HG03439 (cell line): ENCODE measurements around the gene DHRS2.
"Not testable (repeated sequence)": the region's sequence is repeated elsewhere in the genome, so short reads cannot be mapped to it uniquely, and the experiment has no call there.

Experiments used
- ATAC-seq: cut with Tn5 transposase; IDR thresholded peaks from one replicate; pipeline ENCODE4 v1.9.1; 2021; ENCODE audit warnings: mild to moderate bottlenecking, moderate library complexity; ENCODE audit not compliant: unreplicated experiment

The DHRS2 gene, protein sequence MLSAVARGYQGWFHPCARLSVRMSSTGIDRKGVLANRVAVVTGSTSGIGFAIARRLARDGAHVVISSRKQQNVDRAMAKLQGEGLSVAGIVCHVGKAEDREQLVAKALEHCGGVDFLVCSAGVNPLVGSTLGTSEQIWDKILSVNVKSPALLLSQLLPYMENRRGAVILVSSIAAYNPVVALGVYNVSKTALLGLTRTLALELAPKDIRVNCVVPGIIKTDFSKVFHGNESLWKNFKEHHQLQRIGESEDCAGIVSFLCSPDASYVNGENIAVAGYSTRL

DNA sequence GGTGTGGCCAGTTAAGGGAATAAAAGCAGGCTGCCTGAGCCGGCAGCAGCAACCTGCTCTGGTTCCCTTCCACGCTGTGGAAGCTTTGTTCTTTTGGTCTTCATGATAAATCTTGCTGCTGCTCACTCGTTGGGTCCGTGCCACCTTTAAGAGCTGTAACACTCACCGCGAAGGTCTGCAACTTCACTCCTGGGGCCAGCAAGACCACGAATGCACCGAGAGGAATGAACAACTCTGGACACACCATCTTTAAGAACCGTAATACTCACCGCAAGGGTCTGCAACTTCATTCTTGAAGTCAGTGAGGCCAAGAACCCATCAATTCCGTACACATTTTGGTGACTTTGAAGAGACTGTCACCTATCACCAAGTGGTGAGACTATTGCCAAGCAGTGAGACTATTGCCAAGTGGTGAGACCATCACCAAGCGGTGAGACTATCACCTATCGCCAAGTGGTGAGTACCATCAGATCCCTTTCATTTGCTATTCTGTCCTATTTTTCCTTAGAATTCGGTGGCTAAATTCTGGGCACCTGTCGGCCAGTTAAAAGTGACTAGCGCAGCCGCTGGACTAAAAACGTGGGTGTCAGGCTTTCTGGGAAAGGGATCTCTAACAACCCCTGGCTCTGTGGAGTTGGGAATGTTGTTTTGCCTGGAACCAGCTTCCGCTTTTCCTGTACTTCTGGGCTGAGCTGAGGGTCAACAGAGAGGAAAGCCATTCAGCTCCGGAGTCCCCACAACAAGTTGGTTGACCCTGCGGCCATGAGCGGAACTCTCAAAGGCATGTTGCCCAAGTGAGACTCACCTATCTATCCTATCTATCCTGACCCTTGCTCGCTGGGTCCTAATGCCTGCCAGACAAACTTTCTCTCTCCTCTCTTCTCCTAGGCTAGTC, at the start of gene DHRS2:
DHRS2 (plus strand) TSS at position 48 of the 895 bp plus-strand sequence. CDS start 2,501 bp downstream, outside the sequence.
- ATAC-seq, result no peak

DNA sequence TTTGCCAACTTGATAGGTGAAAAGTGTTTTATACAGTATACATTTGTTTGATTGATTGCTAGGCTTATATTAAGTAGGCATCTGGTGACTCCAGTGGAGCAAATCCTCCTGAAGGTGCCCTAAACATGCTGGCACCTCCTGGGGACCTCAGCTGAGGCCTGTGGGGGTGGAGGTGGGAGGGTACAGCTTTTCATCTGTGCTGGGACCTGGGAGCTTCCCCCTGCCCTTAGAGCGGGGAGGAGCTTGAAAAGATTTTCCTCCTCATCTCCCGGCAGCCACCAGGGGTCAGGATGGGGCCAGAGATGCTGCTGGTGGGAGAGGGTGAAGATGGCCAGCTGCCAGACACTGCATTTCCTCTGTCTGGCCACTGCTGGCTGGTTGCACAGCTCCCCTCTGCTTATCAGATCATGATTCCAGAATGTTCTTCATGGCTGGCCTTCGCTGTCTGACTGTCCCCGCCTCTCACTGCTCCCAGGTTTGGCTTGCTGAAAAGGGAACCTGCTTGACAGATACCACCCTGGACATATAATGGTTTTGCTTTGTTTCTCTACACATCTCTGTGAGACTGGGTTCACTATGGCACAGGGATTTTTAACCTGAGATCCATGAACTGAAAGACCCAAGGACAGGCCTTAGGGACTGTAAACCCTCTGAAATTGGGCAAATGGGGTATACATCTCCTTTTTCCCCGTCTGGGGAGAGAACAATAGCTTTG, 47.1 kb upstream of the DHRS2 start:
- peak; percentile 97 for ATAC-seq

DNA sequence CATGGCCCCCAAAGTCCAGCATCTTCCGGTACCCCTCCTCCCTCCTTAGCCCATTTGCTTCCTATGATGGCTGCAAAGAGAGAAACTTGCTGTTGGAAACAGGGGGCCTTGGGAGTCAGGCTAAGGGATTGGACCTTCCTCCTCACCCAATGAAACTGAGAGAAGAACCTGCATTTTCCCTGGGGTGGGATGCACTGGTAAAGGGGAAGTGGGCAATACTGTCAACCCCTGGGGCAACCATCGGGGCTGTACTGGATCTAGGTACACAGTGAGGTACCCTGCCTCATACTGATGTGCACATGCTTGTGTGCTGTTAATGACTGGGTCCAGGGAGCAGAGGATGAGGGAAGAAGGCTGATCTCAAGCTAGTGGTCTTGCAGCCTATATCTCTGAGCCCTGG, 46.6 kb upstream of the DHRS2 start:
- ATAC-seq, result no peak

DNA sequence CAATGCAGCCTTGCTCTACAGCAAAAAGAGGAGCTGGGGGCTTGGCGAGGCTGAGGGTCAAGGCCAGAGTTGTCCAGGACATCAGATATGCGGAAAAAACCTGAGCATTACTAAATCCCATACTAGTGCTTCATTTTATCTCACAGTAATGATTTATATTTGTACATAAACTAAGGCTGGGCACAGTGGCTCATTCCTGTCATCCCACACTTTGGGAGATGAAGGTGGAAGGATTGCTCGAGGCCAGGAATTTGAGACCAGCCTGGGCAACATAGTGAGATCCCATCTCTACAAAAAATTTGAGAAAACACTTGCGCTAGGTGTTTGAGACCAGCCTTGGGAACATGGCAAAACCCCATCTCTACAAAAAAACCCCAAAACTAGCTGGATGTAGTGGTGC, 46.0 kb upstream of the DHRS2 start:
- no peak for ATAC-seq

DNA sequence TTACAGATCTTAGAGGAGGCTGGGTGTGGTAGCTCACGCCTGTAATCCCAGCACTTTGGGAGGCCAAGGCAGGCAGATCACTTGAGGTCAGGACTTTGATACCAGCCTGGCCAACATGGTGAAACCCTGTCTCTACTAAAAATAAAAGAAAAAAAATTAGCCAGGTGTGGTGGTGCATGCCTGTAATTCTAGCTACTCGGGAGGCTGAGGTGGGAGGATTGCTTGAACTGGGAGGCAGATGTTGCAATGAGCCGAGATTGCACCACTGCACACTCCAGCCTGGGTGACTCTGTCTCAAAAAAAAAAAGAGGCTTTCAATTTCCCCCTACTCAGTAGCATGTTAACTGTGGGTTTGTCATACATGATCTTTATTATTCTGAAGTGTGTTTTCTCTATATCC, 42.0 kb upstream of the DHRS2 start:
- ATAC-seq, result not testable (repeated sequence)

DNA sequence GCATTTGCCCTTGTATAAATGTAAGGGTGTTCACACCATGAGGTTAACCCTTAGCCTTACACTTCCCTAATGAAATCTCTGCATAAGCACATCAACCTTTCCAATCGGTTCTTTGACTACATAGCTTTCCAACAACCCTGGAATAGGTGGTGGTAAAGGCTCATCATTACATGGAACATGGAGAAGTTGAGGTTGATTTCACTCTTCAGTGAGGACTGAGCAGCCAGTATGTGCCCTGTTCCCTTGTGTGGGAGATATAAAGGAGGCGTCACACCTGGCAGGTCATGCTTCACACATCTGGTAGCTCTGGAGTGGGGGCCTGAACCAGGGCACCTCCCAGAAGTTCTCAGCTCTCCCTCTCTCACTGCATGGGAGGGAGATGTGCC, 35.8 kb upstream of the DHRS2 start:
- ATAC-seq, result no peak

DNA sequence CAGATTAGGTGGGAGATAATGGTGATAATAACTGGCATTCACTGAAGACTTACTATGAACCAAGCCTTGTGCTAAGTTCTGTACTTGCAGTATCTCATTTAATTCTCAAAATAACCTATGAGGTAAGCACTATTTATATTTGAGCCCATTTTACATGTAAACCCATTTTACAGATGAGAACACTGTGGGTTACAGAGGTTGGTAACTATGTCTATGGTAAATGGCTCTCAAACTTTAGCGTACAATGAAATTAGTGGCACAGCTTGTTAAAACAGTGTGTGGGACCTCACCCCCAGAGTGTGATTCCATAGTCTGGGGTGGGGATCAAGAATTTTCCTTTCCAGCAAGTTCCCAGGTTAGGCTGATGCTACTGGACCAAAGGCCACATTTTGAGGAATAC, 35.4 kb upstream of the DHRS2 start:
- ATAC-seq, result no peak

DNA sequence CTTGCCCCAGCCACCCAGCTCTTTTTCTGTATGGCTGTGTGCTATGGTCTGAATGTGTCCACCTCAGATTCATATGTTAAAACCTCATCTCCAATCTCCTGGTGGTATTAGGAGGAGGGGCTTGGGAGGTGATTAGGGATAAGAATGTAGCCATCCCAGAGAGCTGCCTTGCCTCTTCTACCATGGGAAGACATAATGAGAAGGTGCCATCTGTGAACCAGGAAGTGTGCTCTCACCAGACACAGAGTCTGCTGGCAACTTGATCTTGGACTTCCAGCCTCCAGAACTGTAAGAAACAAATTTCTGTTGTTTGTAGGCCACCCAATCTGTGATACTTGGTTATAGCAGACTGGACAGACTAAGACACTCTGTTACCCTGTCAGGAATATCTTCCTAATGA, 34.7 kb upstream of the DHRS2 start:
- no peak for ATAC-seq

DNA sequence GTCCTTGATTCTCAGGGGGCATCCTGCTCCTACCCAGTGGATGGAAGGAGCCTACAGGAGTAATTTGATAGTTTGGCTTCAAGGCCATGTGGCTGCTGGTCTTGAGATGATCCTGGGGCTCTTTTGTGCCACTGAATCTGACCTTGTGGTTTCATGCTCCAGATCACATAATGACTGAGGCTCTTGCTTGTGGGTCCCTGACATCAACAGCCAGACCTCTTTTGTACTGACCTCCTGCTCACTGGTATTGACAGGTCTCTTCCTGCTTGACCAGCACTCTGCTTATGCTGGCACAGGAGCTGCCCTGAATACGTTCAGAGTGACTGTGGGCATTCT, 34.4 kb upstream of the DHRS2 start:
- ATAC-seq, result no peak

DNA sequence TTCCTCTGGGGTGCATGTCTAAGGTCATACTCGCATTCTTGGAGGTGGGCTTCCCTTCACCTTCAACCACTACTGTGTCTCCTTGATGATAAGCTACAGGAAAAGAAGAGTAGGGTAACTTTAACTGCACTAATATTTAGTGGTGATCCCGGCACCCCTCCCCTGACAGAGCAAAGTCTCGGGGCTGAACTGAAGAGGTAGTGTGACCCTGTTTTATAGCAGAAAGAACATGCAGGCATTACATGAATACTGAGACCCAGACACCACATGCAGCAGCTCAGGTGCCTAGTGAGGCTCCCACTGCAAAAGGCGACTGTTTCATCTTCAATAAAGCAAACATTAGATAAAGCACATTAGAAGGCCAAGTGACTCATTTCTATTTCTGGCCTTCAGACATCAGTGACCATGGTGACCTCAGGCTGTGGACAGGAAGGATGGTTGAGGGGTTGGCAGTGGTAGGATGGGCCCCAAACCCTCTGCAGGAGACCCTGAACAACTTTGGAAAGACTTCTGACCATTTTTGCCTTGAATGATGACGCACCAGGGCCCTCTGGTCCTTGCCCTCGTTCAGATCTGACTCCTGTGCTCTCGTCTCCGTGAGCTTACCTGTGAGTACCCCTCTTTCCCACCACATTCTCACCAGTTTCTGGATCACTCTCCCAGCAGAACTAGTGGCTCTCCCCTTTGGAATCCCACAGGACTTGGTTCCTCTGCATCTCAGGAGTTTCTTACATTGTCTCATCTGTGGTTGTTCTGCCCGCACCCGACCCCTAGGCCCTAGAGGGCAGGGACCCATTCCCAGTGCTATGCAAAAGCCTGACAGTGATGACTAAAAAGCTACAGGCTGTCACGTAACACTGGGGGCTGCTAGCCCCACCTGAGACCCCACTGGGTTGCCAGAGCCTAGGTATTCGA, 33.7 kb upstream of the DHRS2 start:
- ATAC-seq, result no peak

DNA sequence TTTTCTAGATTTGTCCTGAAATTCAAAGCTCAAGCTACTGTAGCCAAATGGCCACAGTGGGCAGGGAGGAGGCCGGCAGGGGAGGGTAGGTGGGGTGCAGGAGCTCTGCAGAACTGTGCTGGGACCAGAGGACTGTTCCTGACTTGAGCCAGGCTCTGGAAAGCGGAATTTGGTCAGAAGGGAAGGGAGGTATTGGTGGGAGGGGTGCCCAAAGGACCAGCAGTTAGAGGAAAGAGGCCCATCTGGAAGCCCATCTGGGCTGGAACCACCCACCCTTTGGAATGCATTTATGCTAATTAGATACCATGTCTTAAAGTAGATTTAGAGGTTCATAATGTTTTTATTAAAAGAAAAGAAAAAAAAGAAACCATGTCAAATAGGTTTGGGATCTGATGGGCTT, 33.1 kb upstream of the DHRS2 start:
- no peak for ATAC-seq

DNA sequence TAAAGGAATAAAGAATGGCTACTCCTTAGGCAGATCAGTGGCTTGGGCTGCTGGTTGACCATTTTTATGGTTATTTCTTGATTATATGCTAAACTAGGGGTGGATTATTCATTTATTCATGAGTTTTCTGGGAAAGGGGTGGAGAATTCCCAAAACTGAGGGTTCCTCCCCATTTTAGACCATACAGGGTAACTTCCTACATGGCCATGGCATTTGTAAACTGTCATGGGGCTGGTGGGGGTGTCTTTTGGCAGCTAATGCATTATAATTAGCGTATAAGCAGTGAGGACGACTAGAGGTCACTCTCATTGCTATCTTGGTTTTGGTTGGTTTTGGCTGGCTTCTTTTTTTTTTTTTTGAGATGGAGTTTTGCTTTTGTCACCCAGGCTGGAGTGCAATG, 32.0 kb upstream of the DHRS2 start:
- ATAC-seq, result no peak

DNA sequence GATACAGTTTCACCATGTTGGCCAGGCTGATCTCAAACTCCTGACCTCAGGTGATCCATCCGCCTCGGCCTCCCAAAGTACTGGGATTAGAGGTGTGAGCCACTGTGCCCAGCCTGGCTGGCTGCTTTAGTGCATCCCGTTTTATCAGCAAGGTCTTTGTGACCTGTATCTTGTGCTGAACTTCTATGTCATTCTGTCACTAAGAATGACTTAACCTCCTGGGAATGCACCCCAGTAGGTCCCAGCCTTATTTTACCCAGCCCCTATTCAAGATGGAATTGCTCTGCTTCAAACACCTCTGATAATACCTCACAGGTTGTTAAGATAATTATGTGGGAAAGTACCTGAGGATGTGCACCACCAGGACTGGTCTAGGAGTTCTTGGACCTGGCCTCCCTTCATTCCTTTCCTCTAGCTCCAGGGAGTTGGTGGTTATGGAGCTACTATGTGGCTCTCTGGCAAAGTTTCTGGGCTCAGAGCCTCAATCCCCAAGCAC, 31.4 kb upstream of the DHRS2 start:
- no peak for ATAC-seq

DNA sequence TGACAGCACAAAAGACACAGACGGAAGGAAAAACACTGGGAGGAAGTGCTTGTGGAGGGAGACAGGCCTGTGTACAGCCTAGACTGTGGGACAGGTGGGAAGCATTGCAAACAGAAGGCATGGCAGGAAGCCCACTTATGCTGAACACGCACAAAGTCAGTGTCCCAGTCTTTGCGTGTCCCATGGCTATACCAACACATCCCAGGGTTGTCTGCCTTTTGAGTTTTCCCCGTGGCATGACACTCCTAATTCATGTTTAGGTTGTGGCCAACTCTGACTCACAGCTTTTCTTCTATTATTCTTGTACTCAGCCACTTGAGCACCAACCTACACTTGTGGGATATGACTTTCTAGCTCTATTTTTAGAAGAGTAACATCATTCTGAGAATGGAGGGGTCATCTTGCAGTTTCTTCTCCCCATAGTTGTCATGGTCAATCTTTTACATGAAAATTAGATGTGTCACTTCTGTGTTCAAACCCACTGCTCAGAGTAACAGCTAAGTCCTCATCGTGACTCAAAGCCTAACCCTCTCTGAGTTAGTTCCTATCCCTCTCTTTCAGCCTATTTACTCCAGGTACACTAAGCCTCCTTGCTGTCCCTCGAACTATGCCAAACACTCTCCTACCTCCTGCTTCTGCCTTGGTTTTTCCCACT, 30.1 kb upstream of the DHRS2 start:
- peak; percentile 87 for ATAC-seq

DNA sequence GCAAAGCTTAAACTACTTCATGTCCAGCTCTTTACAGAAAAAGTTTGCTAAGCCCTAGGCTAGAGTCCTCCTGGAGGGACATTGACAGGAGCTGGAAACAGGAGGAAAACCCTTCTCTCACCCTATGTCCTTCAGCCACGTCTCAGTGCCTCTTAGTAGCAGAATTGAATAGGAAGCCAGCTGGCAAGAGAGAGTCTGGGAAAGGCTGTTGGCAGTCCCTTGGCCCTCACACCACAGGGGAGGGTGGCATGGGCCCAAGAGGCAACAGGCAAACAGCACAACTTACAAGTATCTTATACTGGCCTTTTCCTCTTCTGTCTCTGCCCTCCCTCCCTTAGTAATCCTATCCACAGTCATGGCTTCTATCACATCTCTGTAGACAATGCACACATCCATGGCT, 27.7 kb upstream of the DHRS2 start:
- no peak for ATAC-seq

DNA sequence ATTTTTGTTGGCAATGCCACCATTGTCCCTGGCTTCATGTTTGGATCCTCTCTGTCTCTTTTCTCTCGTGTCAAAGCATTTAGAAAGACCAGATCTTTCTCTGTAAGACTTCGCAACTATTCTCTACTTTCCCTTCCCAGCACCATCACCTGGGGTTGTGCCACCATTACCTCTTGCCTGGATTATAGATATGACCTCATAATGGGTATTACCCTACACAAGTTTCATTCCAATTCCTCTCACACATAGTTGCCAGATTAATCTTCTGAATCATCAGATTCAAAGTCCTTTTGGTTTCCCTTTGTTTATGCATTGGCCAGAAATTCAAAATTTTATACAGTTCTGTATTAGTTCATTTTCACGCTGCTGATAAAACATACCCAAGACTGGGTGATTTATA, 27.2 kb upstream of the DHRS2 start:
- no peak for ATAC-seq

DNA sequence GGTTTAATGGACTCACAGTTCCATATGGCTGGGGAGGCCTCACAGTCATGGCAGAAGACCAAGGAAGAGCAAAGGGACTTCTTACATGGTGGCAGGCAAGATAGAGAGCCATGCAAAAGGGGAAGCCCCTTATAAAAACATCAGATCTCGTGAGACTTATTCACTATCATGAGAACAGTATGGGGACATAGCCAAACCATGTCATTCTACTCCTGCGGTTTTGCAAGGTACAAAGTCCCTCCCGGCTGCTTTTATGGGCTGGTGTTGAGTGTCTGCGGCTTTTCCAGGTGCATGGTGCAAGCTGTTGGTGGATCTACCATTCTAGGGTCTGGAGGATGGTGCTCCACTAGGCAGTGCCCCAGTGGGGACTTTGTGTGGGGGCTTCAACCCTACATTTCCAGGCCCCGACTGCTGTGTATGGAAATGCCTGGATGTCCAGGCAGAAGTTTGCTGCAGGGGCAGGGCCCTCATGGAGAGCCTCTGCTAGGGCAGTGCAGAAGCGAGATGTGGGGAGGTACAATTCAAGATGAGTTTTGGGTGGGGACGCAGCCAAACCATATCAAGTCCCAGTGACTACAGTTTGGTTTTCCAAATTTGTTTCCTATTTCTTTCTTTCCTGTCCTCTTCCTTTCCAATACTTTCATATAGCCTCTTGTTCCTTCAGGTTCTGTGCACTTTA, 26.6 kb upstream of the DHRS2 start:
- ATAC-seq, result not testable (repeated sequence)

DNA sequence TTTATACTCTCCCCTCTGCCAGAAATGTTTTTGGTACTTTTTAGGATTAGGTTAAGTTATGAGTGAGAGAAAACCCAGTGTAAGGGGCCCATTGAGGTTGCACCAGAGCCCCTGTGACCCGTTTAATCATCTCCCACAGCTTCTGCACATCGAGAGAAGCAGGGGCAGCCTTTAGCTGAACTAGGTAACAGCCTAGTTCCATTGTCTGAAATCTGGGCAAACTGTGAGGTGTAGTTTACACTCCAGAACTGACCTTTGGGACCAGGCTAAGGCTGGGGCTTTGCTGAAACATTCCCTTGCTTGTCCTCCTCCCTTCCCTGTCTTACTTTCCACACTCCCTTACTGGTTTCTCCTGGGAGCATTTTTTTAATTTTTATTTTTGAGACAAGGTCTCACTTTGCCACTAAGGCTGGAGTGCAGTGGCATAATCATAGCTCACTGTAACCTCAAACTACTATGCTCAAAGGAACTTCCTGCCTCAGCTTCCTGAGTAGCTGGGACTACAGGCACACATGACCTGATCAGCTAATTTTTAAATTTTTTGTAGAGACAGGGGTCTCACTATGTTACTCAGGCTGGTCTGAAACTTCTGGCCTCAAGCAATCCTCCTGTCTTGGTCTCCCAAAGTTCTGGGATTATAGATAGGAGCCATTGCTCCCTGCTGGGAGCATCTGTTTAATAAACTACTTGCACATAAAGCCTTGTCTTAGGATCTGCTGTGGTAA, 25.9 kb upstream of the DHRS2 start:
- ATAC-seq, result no peak

DNA sequence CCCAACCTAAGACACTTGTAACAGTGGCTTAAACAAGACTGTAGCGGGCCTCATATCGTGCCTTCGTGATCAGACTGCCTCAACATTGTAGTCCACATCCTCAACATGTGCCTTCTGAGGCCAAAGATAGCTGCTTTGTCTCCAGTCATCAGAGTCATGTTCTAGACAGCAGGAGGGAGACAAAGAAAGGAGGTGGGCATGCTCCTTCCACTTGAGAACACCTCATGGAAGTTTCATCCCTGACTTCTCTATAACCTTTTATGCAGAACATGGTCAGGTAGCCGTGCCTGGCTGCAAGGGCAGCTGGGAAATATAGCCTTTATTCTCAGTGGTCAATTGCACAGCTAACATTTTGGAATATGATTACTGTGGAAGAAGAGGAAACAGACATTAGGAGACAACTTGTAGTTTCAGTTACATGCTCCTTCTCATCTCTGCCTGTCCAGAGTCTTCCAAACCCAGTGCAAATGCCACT, 25.3 kb upstream of the DHRS2 start:
- ATAC-seq, result no peak
